Calu3 (cell line): ENCODE results near the gene INVS. TPM values are rescaled to one million over a fixed set of nuclear protein-coding genes. Genes with fewer than 3 reads are reported as not detected.
"Not testable (repeated sequence)": the region's sequence is repeated elsewhere in the genome, so short reads cannot be mapped to it uniquely, and the experiment has no call there.

Experiments used
- BruUV-seq: library from RNA; stranded (reverse); fragments of 400-500 nt; replicated peaks from 2 replicates; lab custom pipeline; 2021; lab: Mats Ljungman, UMichigan
- CTCF ChIA-PET: fragments of 300-600 bp; sonication (Branson Sonifier 250); formaldehyde crosslinking; loops from one replicate; lab custom pipeline; 2022; ENCODE audit warnings: antibody characterized with exemption; lab: Charles Lee
- DNase-seq: peaks from one replicate; pipeline ENCODE4 v3.0.0; 2022
- H3K27ac Mint-ChIP-seq: one replicate; pipeline ENCODE4 v1.8.0; 2022; ENCODE audit warnings: mixed read lengths; ENCODE audit not compliant: unreplicated experiment
- H3K27me3 Mint-ChIP-seq: one replicate; pipeline ENCODE4 v1.8.0; 2022; ENCODE audit warnings: mixed read lengths; ENCODE audit not compliant: unreplicated experiment
- H3K36me3 Mint-ChIP-seq: one replicate; pipeline ENCODE4 v1.8.0; 2022; ENCODE audit warnings: mild to moderate bottlenecking, moderate library complexity, mixed read lengths; ENCODE audit not compliant: insufficient read depth, unreplicated experiment
- H3K4me1 Mint-ChIP-seq: one replicate; pipeline ENCODE4 v1.8.0; 2022; ENCODE audit warnings: mild to moderate bottlenecking, low read depth, mixed read lengths; ENCODE audit not compliant: unreplicated experiment
- H3K4me3 Mint-ChIP-seq: one replicate; pipeline ENCODE4 v1.8.0; 2022; ENCODE audit warnings: mild to moderate bottlenecking, low read depth, moderate library complexity, mixed read lengths; ENCODE audit not compliant: unreplicated experiment
- H3K9me3 Mint-ChIP-seq: one replicate; pipeline ENCODE4 v1.8.0; 2022; ENCODE audit warnings: low read depth, mixed read lengths; ENCODE audit not compliant: unreplicated experiment
- CTCF ChIP-seq: fragments of 200-600 bp; IDR thresholded peaks from one replicate; pipeline ENCODE4 v1.8.0; 2022; ENCODE audit warnings: antibody characterized with exemption; ENCODE audit not compliant: unreplicated experiment
- intact Hi-C: fragments of 100-400 bp; cut with micrococcal nuclease; formaldehyde crosslinking; loops from one replicate; pipeline ENCODE4 v1.10.0; 2022; ENCODE audit not compliant: unreplicated experiment
- total RNA-seq: library from RNA; stranded (reverse); gene quantifications from 2 replicates; pipeline ENCODE4 v1.2.3, GENCODE V29; 2022

INVS gene
- total RNA-seq, 1 experiment from 2014 or later, result 12.4 TPM

- no TSS peak for BruUV-seq
- H3K9me3 Mint-ChIP-seq, result no peaks in the 10 kb centered on the region
- TF ChIP-seq CTCF, result no peak
- intact Hi-C loops, result no loop called here
- no peak overlapping the region for H3K27ac Mint-ChIP-seq
- H3K27me3 Mint-ChIP-seq, result no peaks in the 10 kb centered on the region
- CTCF ChIA-PET, result interaction anchor here (0.5 kb wide), 1 partner anchor 40 kb away, joined by 3 read pairs; no protein-coding TSS in a partner anchor
- H3K36me3 Mint-ChIP-seq, result no peaks in the 10 kb centered on the region
- H3K4me1 Mint-ChIP-seq, result no peaks in the 10 kb centered on the region
- H3K4me3 Mint-ChIP-seq, result no peak overlapping the region
- DNase-seq, result no peak
Measured at GRCh38 chr9:100131216-100131615, 32.2 kb downstream of the INVS start.

- CTCF ChIA-PET, result no interaction called here
- TF ChIP-seq CTCF, result no peak
- no TSS peak for BruUV-seq
- DNase-seq, result no peak
- intact Hi-C loops, result no loop called here
- Mint-ChIP-seq H3K4me3 (no peak overlapping the region), H3K36me3 (no peaks in the 10 kb centered on the region), H3K4me1 (no peaks in the 10 kb centered on the region), H3K9me3 (no peaks in the 10 kb centered on the region), H3K27ac (no peak overlapping the region), H3K27me3 (no peaks in the 10 kb centered on the region)
Measured at GRCh38 chr9:100131875-100132430, 32.9 kb downstream of the INVS start.

- no peaks in the 10 kb centered on the region for H3K9me3 Mint-ChIP-seq
- no peak for TF ChIP-seq CTCF
- CTCF ChIA-PET, result no interaction called here
- H3K4me3 Mint-ChIP-seq, result no peak overlapping the region
- no peak for DNase-seq
- intact Hi-C loops, result no loop called here
- no TSS peak for BruUV-seq
- H3K27ac Mint-ChIP-seq, result no peak overlapping the region
- H3K4me1 Mint-ChIP-seq, result no peaks in the 10 kb centered on the region
- H3K27me3 Mint-ChIP-seq, result no peaks in the 10 kb centered on the region
- no peaks in the 10 kb centered on the region for H3K36me3 Mint-ChIP-seq
Measured at GRCh38 chr9:100134731-100135130, 35.7 kb downstream of the INVS start.

GRCh38 chr9:100136799-100137198 lies 37.8 kb downstream of the INVS start:
- H3K4me3 Mint-ChIP-seq, H3K27ac Mint-ChIP-seq, H3K4me1 Mint-ChIP-seq, H3K36me3 Mint-ChIP-seq, CTCF ChIA-PET, intact Hi-C loops, BruUV-seq, H3K9me3 Mint-ChIP-seq, H3K27me3 Mint-ChIP-seq, DNase-seq: not testable (repeated sequence)

GRCh38 chr9:100140303-100140702 lies 41.3 kb downstream of the INVS start:
- H3K36me3 Mint-ChIP-seq, H3K4me3 Mint-ChIP-seq, intact Hi-C loops, CTCF ChIA-PET, H3K4me1 Mint-ChIP-seq, DNase-seq, H3K27ac Mint-ChIP-seq, H3K9me3 Mint-ChIP-seq, H3K27me3 Mint-ChIP-seq, BruUV-seq: not testable (repeated sequence)

- H3K27me3 Mint-ChIP-seq, H3K4me3 Mint-ChIP-seq, H3K27ac Mint-ChIP-seq, intact Hi-C loops, H3K9me3 Mint-ChIP-seq, BruUV-seq, H3K4me1 Mint-ChIP-seq, CTCF ChIA-PET, H3K36me3 Mint-ChIP-seq, DNase-seq: not testable (repeated sequence)
Measured at GRCh38 chr9:100141862-100142261, 42.8 kb downstream of the INVS start.

GRCh38 chr9:100145167-100145934 lies 46.3 kb downstream of the INVS start:
- DNase-seq, H3K36me3 Mint-ChIP-seq, H3K27me3 Mint-ChIP-seq, H3K9me3 Mint-ChIP-seq, H3K4me3 Mint-ChIP-seq, H3K27ac Mint-ChIP-seq, BruUV-seq, intact Hi-C loops, CTCF ChIA-PET, H3K4me1 Mint-ChIP-seq: not testable (repeated sequence)
